ENCODE measurements around the gene AEN. TPM values are rescaled to one million over a fixed set of nuclear protein-coding genes. Genes with fewer than 3 reads are reported as not detected.

The AEN gene, protein sequence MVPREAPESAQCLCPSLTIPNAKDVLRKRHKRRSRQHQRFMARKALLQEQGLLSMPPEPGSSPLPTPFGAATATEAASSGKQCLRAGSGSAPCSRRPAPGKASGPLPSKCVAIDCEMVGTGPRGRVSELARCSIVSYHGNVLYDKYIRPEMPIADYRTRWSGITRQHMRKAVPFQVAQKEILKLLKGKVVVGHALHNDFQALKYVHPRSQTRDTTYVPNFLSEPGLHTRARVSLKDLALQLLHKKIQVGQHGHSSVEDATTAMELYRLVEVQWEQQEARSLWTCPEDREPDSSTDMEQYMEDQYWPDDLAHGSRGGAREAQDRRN
- 170 and 177 TPM in 2 replicates for total RNA-seq (2014; rRNA removed; shearing (Covaris generic))

DNA sequence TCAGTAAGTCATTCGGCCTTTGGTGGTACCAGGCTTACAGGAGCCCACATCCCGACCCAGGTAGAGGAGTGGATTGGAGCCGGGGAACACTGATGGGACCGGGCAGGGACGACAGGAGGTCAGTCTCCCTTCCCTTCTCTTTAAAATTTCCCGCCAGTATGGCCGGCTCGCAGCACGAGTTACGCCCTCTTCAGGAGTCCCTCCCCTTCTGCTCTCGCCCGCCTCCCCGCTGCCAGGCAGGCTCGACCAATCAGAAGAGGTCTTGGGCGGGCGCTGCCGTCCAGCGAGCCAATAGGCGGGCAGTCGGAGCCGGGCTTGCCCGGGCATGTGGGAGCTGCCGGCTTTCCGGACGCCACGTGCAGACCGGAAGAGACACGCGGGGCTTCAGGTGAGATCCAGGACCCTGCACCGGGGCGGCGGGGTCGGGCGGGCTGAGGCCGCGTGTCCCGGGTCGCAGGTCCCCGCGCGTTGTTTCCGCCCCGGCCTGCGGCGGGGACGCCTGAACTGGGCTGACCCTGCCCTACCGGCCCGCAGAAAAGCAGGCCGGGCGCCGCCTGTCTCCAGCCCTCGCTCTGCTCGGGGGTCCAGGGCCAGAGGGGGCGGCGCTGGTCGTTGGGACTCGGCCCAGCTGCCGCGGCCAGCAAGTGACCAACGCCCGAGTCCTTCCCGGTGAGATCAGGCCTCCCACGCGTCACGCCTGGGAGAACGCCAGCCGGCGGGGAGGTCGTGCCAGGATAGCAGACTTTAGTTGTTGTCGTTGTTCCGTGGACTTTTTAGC lies at the start of gene AEN:
Gene AEN, plus strand, starts transcription at position 346 of the 778 bp plus-strand sequence. CDS start 4,870 bp downstream, outside the sequence.
- DNase-seq (ENCODE audit: low spot score), result peak; percentile 98

DNA sequence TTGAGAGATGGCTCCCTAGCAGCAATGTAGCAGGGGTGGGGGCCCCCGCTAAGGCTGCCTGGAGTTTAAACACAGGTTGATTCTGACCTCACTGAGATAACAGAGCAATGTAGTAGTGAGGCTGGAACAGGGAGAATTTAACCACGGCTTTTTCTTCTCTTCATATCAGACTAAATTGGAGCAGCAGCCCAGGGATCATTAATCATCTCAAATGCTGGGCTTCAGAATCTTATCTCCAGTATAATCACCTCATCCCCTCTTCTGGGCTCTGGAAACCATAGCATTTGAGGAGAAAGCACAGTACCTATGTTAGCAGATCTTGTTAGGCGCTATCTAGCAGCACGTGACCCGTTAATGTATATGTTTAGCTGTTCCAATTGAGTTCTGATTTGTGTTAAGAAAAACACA lies 49.3 kb upstream of the AEN start:
- no peak for DNase-seq (ENCODE audit: low spot score)

DNA sequence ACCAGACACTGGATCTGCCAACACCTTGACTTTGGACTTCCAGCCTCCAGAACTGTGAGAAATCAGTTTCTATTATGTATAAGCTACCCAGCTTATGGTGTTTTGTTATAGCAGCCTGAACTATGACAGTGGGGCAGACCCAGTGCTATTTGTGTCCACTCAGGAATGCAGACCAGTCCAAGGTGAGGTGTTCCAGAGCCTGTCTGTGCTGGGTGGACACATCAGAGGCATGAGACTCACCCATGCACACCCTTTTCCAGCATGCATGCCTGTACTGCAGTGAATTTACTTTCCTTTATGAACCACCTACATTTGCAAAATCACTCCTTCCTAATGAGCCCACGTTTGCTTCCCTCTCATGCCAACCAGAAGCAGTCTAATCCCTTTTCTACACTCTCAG lies 47.1 kb upstream of the AEN start:
- DNase-seq (ENCODE audit: low spot score), result no peak

DNA sequence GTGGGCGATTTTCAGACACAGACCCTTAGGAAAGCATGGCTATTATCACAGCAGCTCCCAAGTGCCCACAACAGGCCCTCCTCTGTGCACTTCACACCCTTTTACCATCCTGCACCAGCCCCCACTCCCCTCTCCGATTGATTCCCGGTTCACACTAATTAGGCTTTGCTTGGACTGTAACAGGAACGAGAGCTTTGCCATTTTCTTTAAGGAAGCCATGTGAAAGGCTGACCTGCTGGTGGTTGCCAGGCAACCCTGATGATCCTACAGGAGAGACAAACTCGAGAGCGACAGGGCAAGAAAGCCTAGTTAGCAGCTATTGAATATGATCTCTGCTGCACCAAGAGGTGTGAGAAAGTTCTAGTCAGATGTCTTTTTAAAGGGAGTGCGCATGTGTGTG lies 46.5 kb upstream of the AEN start:
- DNase-seq (ENCODE audit: low spot score), result no peak

DNA sequence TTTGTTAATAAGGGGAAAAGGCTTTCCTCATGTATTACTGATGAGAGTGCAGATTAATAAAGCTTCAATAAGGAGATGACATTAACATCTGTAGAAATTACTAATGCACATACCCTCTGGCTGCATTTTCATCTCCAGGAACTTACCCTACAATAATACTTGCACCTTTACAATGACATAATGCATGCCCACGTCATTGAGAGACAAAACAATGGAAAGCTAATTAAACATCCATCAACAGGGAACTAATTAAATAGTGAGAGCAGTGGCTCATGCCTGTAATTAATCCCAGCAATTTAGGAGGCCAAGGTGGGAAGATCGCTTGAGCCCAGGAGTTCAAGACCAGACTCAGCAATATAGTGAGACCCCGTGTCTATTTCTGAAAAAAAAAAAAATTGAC lies 41.8 kb upstream of the AEN start:
- no peak for DNase-seq (ENCODE audit: low spot score)

DNA sequence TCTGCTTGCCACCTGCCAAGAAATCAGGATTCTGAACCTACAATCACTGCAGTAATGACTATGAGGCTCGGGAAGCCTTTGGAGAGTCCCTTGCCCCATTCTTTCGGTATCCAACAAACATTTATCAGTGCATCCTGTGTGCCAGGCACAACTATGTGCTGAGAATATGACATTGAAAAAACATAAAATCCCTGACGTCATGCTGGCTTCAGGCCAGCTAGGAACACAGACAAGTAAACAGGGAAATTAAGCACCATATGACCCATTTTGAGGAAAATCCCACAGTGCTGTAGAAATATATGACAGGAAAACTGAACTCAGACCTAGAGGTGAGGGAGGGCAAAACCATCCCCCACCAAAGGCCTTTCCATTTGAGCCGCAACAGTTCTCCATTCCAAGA lies 40.6 kb upstream of the AEN start:
- DNase-seq (ENCODE audit: low spot score), result peak; percentile 14

DNA sequence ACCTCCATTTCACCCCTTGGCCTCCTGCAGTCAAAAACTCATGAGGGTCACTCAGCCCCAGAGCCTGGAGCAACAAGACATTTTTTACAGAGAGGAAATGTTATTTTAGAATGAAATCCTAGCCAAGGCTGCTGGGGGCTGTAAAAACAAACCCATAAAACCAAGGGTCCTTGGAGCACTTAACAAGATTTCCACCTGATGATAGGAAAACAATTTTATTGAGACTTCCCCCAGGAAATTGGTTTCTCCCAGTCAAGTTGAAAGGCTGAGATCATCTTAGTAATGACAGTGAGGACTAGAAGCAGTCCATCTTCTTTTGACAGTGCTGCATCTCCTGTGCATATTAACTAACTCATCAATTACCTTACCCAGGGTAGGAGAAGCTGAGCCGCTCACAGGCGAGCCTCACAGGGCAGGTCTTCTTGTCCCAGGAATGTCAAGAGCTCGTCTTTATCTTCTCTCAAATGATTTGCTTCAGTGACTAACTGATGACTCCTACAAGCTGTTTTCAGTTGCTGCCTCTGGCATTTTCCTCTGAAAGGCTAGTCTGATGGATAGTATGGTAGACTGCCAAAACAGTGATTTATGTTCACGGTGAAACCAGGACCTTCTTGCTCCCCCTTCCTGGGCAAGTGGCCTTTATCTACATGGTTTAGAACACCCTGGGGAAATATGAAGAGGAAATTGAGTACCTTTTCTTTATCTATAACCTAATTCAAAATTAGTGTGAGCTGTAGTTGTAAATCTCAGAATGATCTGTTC lies 34.6 kb upstream of the AEN start:
- DNase-seq (ENCODE audit: low spot score), result no peak

DNA sequence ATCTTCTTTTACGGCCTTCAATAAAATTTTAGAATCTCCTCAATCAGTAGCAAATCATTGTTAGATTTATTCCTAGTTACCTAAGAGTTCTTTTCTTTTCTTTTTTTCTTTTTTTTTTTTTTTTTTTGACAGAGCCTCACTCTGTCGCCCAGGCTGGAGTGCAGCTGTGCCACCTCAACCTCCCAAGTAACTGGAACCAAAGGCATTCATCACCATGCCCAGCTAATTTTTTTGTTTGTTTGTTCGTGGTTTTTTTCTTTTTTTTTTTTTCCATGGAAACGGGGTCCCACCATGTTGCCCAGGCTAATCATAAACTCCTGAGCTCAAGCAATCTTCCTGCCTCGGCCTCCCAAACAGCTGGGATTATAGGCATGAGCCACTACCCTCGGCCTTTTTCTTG lies 30.4 kb upstream of the AEN start:
- DNase-seq (ENCODE audit: low spot score), result no peak

DNA sequence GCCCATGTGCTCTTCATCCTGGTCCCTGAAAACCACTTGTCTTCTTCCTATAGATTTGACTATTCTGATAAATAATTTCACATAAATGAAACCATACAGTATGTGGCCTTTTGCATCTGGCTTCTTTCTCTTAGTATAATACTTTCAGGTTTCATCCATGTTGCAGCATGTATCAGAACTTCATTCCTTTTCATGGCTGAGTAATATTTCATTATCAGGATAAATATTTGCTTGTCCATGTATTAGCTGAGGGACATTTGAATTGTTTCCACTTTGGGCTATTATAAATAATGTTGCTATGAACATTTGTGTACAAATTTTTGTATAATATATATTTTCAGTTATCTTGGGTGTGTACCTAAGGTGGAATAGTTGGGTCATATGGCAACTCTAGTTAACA lies 29.8 kb upstream of the AEN start:
- DNase-seq (ENCODE audit: low spot score), result no peak

DNA sequence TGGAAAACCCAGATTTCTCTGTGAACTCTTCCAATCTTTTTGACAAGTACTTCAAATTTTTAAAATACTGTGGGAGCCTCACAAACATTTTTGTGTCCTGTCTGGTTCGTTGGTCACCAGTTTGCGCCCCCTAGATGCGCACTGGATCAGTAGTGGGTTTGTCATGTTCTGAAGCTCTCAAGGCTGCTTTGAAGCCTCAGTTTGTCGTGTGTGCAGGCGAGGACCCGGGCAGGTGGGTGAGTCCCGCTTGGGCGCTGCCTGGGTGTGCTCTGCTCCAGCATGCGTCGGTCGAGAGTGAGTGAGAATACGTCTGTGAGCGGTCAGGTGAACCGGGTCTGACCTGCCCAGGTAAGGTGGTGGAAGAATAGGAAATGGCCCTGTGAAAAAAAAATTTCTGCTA lies 17.3 kb upstream of the AEN start:
- DNase-seq (ENCODE audit: low spot score), result no peak

DNA sequence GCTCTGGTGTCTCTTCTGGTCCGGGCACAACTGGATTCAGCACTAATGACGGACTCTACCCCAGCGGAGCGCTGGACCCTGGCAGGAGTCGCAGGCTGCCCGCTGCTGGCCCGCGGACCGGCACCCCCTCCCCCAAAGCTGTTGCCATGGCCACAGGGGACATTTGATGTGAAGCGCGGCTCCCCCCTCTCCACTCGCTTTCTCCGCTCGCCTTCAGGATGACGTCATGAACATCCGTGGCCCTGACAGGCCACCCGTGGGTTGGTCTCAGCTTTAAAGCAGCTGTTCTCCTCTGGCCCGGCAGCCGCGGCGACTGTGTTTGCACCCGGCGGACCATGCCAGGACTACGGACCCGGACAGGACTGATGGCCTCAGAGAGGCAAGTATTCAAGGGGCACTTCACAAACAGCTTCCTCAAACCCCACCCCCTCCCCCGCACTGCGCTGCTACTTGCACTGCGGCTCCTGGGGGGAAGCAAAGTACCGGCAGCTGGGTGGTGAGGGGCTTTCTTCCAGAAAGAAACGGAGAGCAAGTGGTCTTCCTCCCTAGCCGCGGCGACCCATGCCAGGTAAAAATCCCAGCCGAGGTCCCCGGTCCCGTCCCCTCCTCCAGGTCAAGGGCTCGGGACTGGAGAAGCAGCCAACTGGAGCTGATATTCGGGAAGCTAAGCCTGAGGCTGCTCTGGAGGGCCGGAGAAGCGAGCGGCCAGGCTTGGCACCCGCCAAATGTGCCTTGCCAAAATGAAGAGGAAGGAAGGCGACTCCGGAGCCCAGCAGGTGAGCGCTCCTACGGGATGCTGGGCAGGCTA lies 16.6 kb upstream of the AEN start:
- DNase-seq (ENCODE audit: low spot score), result no peak

DNA sequence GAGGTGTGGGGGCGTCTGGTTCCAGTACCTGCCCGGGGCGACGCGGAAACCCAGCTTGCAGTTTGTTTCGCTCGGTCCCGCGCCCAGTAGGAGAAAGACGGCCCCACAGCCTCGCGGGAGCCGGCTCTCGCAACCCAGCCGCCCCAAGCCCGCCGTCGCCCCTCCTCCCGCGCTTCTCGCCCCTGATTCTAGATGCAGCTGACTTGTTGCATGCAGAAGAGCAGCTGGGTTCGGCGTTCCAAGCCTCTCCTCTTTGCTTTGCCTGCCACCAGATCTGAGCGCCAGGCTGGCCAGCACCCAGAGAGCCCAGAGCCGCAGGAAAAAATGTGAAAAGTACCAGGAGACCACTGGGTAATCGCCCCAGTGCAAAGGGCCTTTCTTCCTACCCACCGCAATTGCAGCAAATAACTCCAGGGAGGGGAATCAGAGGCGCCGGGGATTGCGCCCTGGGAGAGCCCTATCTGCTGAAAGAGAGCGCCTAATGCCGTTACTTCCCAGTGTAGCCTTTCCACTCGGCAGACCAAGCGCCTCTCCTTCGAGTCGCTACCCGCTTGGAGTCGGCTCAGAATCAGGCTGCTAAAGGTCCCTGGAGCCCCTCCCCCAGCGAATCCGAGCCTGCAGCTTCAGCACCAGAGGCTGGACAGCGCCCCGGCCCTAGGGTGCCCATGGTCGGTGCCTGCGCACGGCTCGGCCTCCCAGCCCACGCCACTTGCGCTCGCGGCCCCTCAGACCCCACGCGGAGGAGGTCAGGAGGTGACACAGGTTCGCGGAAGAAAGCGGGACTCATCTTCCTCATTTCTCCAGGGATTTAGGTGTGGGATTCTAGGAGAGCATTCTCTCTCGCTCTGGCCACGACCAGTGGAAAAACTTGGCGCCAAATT lies 15.7 kb upstream of the AEN start:
- no peak for DNase-seq (ENCODE audit: low spot score)

DNA sequence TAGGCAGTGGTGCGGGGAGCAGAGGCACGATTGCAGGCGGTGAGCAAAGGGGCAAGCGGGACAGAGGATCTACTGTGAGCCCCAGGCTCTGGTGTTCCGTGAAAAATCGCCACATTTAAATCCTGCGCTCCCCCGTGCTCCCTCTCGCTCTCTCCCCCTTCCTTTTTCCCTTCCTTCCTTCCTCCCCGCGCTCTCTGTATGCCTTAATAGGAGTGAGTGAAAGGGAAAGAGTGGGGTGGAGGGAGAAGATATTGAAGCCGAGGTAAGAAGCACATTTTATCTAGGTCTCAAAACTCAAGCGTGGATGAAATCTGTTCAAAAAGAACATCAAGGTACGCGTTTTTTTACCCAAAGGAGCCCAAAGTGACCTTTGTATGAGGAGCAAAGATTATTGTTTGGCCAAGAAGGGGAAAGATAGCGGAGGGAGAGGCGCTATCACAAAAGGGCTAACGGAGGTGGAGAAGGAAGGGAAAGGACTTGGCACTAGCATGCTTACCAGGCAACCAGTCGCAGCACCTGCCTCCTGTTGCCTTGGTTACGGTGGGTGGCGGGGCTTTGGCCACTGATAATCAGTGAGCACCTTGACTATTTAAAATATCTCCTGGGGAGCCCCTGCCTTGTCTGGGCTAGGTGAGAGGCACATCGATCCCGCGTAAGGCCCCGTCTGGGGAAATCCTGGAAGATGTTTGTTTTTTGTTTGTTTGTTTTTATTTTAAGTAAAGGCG lies 14.9 kb upstream of the AEN start:
- DNase-seq (ENCODE audit: low spot score), result no peak

DNA sequence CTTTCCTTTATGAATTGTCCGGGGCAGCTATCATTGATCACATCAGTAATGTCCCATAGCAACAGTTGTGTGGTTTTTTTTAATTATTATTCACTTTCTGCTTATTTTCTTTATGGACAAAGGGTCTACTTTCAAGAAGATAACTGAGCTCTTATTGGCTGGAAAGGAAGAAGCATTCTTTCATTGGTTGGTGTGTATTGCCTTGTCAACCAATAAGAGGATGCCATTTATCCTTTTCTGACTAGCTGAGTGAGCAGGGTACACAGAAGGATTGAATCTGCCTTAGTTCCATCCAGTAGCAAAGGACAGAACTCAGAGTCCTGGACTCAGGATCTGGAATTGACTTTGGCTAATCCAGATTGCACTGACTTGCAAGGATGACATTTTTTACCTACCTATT lies 13.2 kb upstream of the AEN start:
- DNase-seq (ENCODE audit: low spot score), result no peak

DNA sequence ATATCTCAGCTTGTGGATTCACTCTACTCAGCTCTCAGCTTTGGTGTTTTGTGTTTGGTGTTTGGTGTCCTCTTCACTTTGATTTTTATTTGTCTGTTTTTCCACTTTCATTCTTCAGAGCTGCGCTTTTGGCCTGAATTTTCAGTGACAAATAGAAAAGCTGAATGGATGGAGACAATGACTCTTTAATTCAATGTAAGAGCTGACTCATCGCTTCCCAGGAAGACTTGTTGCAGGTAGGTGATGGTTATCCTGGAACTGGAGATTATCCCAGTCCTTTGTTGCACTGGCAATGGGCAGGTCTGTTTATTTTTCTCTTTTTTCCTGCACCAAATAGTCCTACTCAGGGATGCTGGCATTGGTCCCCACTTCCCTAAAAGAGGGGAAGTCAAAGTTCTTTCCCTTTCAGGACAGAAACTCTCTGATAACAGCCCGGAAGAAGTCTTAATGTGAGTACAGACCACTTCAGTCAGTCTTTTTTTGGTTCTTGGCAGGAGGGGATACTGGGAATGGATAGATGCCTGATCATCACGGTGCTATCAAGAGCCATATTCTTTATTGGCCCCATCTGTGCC lies 12.4 kb upstream of the AEN start:
- no peak for DNase-seq (ENCODE audit: low spot score)

DNA sequence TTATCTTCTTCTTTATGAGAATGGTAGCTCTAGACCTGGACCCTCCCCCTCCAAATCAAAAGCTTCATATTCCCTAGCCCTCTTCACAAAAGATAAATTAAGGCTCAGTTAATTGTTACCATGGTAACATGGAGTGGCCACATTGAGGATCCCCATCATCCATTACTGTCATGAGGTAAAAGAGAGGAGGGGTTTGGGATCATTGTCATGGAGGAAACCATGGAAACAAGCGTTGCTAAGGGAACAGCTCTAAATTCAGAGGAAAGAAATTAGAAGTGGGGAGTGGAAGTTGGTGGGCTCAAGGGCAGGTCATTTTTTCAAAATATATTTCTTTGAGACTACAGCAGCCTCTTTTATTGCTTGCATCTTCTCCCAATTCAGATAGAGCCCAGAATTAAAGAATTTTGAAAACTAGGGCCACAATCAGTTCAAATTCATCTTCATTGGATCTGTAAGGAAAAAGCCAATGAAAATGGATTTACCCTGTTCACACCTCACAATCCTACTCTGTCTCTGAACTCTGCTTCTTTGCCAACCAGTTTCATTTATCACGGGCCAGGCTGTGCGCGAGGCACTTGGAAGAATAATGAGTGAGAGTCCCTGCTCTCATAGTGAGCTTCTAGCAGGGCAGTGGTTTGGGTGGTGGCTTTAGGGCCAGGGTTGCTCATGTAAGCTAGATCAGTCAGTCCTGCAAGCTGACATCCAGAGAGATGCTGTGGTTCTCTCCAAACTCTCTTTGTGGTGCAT lies 11.6 kb upstream of the AEN start:
- DNase-seq (ENCODE audit: low spot score), result no peak

DNA sequence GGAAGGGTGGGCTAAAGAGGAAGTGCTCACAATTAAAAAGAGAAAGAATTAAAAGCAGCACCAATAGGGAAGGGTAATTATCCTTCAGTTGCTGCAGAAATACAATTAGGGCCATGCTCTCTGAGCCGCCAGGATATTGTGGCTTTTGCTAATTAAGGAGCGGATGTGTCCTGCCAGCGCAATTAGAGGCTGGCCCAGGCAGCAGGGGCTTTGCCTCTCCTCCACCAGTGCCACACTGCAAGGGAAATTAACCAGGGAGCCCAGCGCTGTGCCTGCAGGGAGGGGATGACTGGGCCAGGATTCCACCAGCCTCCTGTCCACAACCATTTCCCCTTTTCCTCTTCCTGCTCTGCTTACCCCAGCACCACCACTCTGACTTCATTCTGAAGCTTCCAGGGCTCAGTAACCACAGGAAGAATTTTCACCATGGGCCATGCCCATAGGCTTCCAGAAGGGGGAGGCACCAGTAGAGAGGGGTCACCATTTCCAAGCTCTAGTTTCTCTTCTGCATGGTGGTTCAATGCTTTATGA lies 10.4 kb upstream of the AEN start:
- no peak for DNase-seq (ENCODE audit: low spot score)

DNA sequence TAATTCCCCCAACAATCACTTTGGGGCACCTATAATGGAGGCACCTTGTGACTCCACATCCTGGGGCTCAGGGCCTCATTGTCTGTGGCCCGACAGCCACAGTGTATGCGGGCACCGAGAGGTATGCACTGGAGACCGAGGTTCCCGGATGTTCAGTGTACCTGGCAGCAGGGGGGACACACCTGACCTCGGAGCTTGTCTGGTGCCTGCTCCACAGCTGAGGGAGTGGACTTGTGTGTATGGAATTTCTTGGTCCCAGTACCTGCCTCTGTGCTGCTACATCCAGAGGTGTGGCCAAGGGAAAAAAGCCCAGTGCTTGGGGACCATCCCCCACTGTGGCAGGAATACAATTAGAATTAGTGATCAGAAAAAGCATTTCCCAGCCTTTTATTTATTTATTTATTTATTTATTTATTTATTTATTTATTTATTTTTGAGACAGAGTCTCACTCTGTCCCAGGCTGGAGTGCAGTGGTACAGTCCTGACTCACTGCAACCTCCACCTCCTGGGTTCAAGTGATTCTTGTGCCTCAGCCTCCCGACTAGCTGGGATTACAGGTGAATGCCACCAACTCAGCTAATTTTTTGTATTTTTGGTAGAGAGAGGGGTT lies 8.8 kb upstream of the AEN start:
- no peak for DNase-seq (ENCODE audit: low spot score)
